Suprapubic skin (tissue), 3 donors: ENCODE results near the gene RNF180.

Experiments
- CTCF ChIP-seq, 2 donors: fragments of 200-600 bp in 1 of 2; fragments of 450-650 bp in 1 of 2; sonication (generic) in 1 of 2; IDR thresholded peaks; one replicate each; pipeline ENCODE4 v1.5.1; 2016 to 2019; ENCODE audit warnings: antibody characterized with exemption in 2 of 2, mild to moderate bottlenecking in 1 of 2, moderate library complexity in 1 of 2
- POLR2A ChIP-seq, 2 donors: fragments of 450-650 bp; IDR thresholded peaks; one replicate each; pipeline ENCODE4 v1.6.1; 2017; ENCODE audit warnings: antibody characterized with exemption in 2 of 2, mild to moderate bottlenecking in 2 of 2, moderate library complexity in 2 of 2

GRCh38 chr5:64221911-64222310 lies 56.3 kb downstream of the RNF180 start:
- TF ChIP-seq CTCF (IDR thresholded peaks at IDR 0.05), result no peak
- no peak for TF ChIP-seq POLR2A (IDR thresholded peaks at IDR 0.05)
